ENCODE measurements around the gene PODXL.

Gene PODXL

GRCh38 chr7:131563918-131564317 is 7.5 kb upstream of the PODXL start:
- H3K4me3 ChIP-seq (ENCODE audit: low read depth, low read length) = no peak overlapping the region
- H3K9me3 ChIP-seq (ENCODE audit: control insufficient read depth, insufficient read depth, low read depth, low read length) = no peaks in the 10 kb centered on the region
- H3K36me3 ChIP-seq (ENCODE audit: control insufficient read depth in 2 of 2, insufficient read depth in 1 of 2, low read length in 2 of 2) = no peaks in the 10 kb centered on the region
- no peaks in the 10 kb centered on the region for H3K4me1 ChIP-seq (ENCODE audit: control insufficient read depth, insufficient read depth, low read length)
- H3K27ac ChIP-seq (ENCODE audit: extremely low read depth, low read depth, low read length) = no peak overlapping the region
- ChIA-PET CTCF (no interaction called here), POLR2A (interaction anchor here (0.8 kb wide), 1 partner anchor 62 kb away, joined by 3 read pairs; no protein-coding TSS in a partner anchor)
- TF ChIP-seq ZNF366 (tag by site-specific recombination; conservative IDR thresholded peaks at IDR 0.05) (no peak), REST (tag by site-specific recombination; IDR thresholded peaks at IDR 0.05) (peak; percentile 50; the same call in 1 of the 2 replicates), ZNF501 (tag by site-specific recombination; IDR thresholded peaks at IDR 0.05) (no peak), GLI2 (tag by site-specific recombination; IDR thresholded peaks at IDR 0.05; ENCODE audit: borderline replicate concordance, low read depth) (no peak), ZBTB21 (tag by site-specific recombination; IDR thresholded peaks at IDR 0.05) (no peak)

- Histone ChIP-seq H3K4me1 (ENCODE audit: control insufficient read depth, insufficient read depth, low read length) (no peaks in the 10 kb centered on the region), H3K9me3 (ENCODE audit: control insufficient read depth, insufficient read depth, low read depth, low read length) (no peaks in the 10 kb centered on the region), H3K4me3 (ENCODE audit: low read depth, low read length) (no peak overlapping the region), H3K27ac (ENCODE audit: extremely low read depth, low read depth, low read length) (no peak overlapping the region), H3K36me3 (ENCODE audit: control insufficient read depth in 2 of 2, insufficient read depth in 1 of 2, low read length in 2 of 2) (no peaks in the 10 kb centered on the region)
- TF ChIP-seq ZNF280C (tag by site-specific recombination; IDR thresholded peaks at IDR 0.05) = no peak
- no peak for TF ChIP-seq ZNF23 (tag by site-specific recombination; IDR thresholded peaks at IDR 0.05; ENCODE audit: borderline replicate concordance)
- TF ChIP-seq ZNF174 (tag by site-specific recombination; IDR thresholded peaks at IDR 0.05) = no peak
- ChIA-PET POLR2A (interaction anchor here (0.8 kb wide), 1 partner anchor 61 kb away, joined by 3 read pairs; no protein-coding TSS in a partner anchor), CTCF (interaction anchor here (0.7 to 0.8 kb wide), 2 partner anchors 9 to 16 kb away, joined by 3 to 4 read pairs; no protein-coding TSS in a partner anchor)
Observed at GRCh38 chr7:131562941-131563340, 6.5 kb upstream of the PODXL start.

GRCh38 chr7:131560061-131560460 is 3.6 kb upstream of the PODXL start:
- TF ChIP-seq ZNF664 (tag by site-specific recombination; IDR thresholded peaks at IDR 0.05) = no peak
- no peak for TF ChIP-seq OSR2 (tag by site-specific recombination; IDR thresholded peaks at IDR 0.05)
- TF ChIP-seq ZBTB44 (tag by site-specific recombination; IDR thresholded peaks at IDR 0.05) = no peak
- no peak for TF ChIP-seq ZNF585B (tag by site-specific recombination; IDR thresholded peaks at IDR 0.05)
- no peak for TF ChIP-seq ZNF596 (tag by site-specific recombination; IDR thresholded peaks at IDR 0.05)
- no peak for TF ChIP-seq KLF10 (tag by site-specific recombination; IDR thresholded peaks at IDR 0.05)
- TF ChIP-seq ZNF404 (tag by site-specific recombination; IDR thresholded peaks at IDR 0.05) = no peak
- TF ChIP-seq ZFP69B (tag by site-specific recombination; IDR thresholded peaks at IDR 0.05) = no peak
- no peak for TF ChIP-seq ZNF132 (tag by site-specific recombination; IDR thresholded peaks at IDR 0.05; ENCODE audit: borderline replicate concordance)
- TF ChIP-seq CTCF (tag by site-specific recombination; IDR thresholded peaks at IDR 0.05) = no peak
- no peak for TF ChIP-seq RBAK (tag by site-specific recombination; IDR thresholded peaks at IDR 0.05)
- no peak for TF ChIP-seq ZNF843 (tag by site-specific recombination; IDR thresholded peaks at IDR 0.05)
- TF ChIP-seq ZNF670 (tag by site-specific recombination; IDR thresholded peaks at IDR 0.05; ENCODE audit: low read depth) = no peak
- no peak for TF ChIP-seq ZNF488 (tag by site-specific recombination; IDR thresholded peaks at IDR 0.05)
- TF ChIP-seq GLI4 (tag by site-specific recombination; IDR thresholded peaks at IDR 0.05) = no peak
- ChIA-PET POLR2A (no interaction called here), CTCF (no interaction called here)
- H3K4me3 ChIP-seq (ENCODE audit: low read depth, low read length) = no peak overlapping the region
- H3K4me1 ChIP-seq (ENCODE audit: control insufficient read depth, insufficient read depth, low read length) = peaks cover 8% of the 10 kb centered on the region
- H3K36me3 ChIP-seq (ENCODE audit: control insufficient read depth in 2 of 2, insufficient read depth in 1 of 2, low read length in 2 of 2) = no peaks in the 10 kb centered on the region
- H3K27ac ChIP-seq (ENCODE audit: extremely low read depth, low read depth, low read length) = no peak overlapping the region
- no peaks in the 10 kb centered on the region for H3K9me3 ChIP-seq (ENCODE audit: control insufficient read depth, insufficient read depth, low read depth, low read length)
